ENCODE measurements around the gene SIL1. TPM values are rescaled to one million over a fixed set of nuclear protein-coding genes. Genes with fewer than 3 reads are reported as not detected.
A peak's percentile ranks its signal among the peaks of the same experiment; 100 is the strongest.

The SIL1 gene
- total and polyA plus RNA-seq, 2 donors (not counting 1 experiment from before 2014, with no cell fraction given) = 66.4 to 85.5 TPM

DNA sequence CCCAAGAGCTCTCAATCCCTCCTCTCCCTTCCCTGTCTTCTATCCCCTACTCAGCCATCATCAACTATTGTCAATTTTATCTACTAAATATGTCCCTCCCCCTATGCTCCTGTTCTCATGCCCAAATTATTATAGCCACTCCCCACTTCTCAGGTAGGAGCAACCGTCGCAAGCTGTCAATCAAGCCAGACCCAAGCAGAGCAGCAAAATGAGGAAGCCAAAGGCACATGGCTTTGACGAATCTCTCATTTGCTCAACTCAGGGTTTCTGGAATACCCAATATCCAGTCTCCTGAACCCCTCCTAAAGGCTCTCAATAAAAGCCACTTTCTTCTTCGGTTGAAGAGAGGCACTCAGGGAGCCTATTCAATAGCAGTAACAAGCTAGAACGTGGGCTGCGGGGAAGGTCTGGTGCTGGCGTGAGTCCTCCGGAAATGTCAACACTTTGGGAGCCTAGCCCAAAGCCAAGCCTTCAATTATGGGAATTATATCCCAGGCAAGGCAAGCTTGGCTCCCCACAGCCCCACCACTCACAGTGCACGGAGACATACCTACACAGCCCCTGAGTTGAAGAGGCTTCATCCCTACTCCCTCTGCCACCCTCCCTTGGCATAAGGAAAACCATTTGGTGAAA, 47.7 kb downstream of the SIL1 start:
- TF ChIP-seq, protein P1, sequence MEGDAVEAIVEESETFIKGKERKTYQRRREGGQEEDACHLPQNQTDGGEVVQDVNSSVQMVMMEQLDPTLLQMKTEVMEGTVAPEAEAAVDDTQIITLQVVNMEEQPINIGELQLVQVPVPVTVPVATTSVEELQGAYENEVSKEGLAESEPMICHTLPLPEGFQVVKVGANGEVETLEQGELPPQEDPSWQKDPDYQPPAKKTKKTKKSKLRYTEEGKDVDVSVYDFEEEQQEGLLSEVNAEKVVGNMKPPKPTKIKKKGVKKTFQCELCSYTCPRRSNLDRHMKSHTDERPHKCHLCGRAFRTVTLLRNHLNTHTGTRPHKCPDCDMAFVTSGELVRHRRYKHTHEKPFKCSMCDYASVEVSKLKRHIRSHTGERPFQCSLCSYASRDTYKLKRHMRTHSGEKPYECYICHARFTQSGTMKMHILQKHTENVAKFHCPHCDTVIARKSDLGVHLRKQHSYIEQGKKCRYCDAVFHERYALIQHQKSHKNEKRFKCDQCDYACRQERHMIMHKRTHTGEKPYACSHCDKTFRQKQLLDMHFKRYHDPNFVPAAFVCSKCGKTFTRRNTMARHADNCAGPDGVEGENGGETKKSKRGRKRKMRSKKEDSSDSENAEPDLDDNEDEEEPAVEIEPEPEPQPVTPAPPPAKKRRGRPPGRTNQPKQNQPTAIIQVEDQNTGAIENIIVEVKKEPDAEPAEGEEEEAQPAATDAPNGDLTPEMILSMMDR (conservative IDR thresholded peaks at IDR 0.05 in 1 of 2, IDR thresholded peaks at IDR 0.05 in 1 of 2; ENCODE audit: low read depth in 1 of 2, low read length in 2 of 2) = no peak
- no peak for TF ChIP-seq EZH2 (IDR thresholded peaks at IDR 0.05; ENCODE audit: low read length, missing control alignments)
- no peak overlapping the region for H3K27ac ChIP-seq (ENCODE audit: insufficient read depth, low read length)
- H3K9me3 ChIP-seq (ENCODE audit: control insufficient read depth, insufficient read depth, low read depth, low read length) = no peaks in the 10 kb centered on the region
- no peaks in the 10 kb centered on the region for H3K27me3 ChIP-seq (ENCODE audit: control insufficient read depth, insufficient read depth, low read length)
- no peaks in the 10 kb centered on the region for H3K79me2 ChIP-seq (ENCODE audit: control insufficient read depth, insufficient read depth, low read length)
- H4K20me1 ChIP-seq (ENCODE audit: control insufficient read depth, extremely low read depth, insufficient read depth, low read length) = no peaks in the 10 kb centered on the region
- H3K4me3 ChIP-seq (replicated peaks in 1 of 4; ENCODE audit: control extremely low read depth in 1 of 4, insufficient read depth in 1 of 4, low read depth in 3 of 4, low read length in 4 of 4) = no peak overlapping the region
- no peak overlapping the region for H3K4me2 ChIP-seq (ENCODE audit: extremely low read depth, insufficient read depth, low read length)
- DNase-seq (ENCODE audit: low read depth in 2 of 2) = no peak
- no peak overlapping the region for H3K9ac ChIP-seq (ENCODE audit: insufficient read depth, low read length)
- H2AFZ ChIP-seq (ENCODE audit: low read length) = no peak overlapping the region
- H3K36me3 ChIP-seq (ENCODE audit: control insufficient read depth, insufficient read depth, low read length) = no peaks in the 10 kb centered on the region
- H3K4me1 ChIP-seq (ENCODE audit: control insufficient read depth, extremely low read depth, insufficient read depth, low read length) = no peaks in the 10 kb centered on the region

DNA sequence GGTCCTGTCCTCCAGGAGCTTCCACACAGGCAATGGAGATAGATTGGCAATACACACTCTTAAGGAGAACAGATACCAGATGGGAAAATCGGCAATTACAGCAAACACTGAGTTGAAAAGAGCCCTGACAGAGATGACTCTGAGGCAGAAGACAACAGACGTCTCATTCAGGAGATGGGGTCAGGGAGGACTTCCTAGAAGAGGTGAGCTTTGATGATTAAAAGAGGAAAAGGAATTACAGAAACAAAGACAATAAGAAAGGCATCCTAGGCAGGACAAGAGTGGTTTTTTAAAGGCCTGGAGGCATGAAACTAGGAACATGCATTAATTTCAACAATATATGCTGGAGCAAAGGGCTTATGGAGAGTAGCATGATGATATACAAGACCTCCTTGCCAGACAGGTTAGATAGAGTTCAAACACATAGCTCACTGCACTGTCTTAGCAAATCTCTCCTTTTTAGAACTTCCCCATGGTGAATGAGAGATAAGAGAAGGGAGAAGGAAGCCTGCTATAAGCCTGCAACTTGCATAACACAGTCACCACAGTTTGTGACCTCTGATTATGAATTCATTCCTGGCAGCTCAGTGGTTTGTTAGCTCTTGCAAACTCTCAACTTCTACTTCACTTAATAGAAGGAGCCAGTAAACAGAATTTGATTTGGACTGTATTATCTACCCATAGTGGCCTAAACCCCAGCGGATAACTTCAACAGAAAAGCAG, 48.5 kb downstream of the SIL1 start:
- no peaks in the 10 kb centered on the region for H3K27me3 ChIP-seq (ENCODE audit: control insufficient read depth, insufficient read depth, low read length)
- peak; percentile 44 to 85 for DNase-seq (ENCODE audit: low read depth in 2 of 2)
- no peaks in the 10 kb centered on the region for H4K20me1 ChIP-seq (ENCODE audit: control insufficient read depth, extremely low read depth, insufficient read depth, low read length)
- no peaks in the 10 kb centered on the region for H3K36me3 ChIP-seq (ENCODE audit: control insufficient read depth, insufficient read depth, low read length)
- H3K79me2 ChIP-seq (ENCODE audit: control insufficient read depth, insufficient read depth, low read length) = no peaks in the 10 kb centered on the region
- no peak overlapping the region for H3K4me2 ChIP-seq (ENCODE audit: extremely low read depth, insufficient read depth, low read length)
- H3K9ac ChIP-seq (ENCODE audit: insufficient read depth, low read length) = no peak overlapping the region
- no peaks in the 10 kb centered on the region for H3K4me1 ChIP-seq (ENCODE audit: control insufficient read depth, extremely low read depth, insufficient read depth, low read length)
- no peak overlapping the region for H3K27ac ChIP-seq (ENCODE audit: insufficient read depth, low read length)
- no peaks in the 10 kb centered on the region for H3K9me3 ChIP-seq (ENCODE audit: control insufficient read depth, insufficient read depth, low read depth, low read length)
- no peak for TF ChIP-seq EZH2 (IDR thresholded peaks at IDR 0.05; ENCODE audit: low read length, missing control alignments)
- TF ChIP-seq, protein P1 (conservative IDR thresholded peaks at IDR 0.05 in 1 of 2, IDR thresholded peaks at IDR 0.05 in 1 of 2; ENCODE audit: low read depth in 1 of 2, low read length in 2 of 2) = no peak
- H3K4me3 ChIP-seq (replicated peaks in 1 of 4; ENCODE audit: control extremely low read depth in 1 of 4, insufficient read depth in 1 of 4, low read depth in 3 of 4, low read length in 4 of 4) = no peak overlapping the region
- H2AFZ ChIP-seq (ENCODE audit: low read length) = no peak overlapping the region

DNA sequence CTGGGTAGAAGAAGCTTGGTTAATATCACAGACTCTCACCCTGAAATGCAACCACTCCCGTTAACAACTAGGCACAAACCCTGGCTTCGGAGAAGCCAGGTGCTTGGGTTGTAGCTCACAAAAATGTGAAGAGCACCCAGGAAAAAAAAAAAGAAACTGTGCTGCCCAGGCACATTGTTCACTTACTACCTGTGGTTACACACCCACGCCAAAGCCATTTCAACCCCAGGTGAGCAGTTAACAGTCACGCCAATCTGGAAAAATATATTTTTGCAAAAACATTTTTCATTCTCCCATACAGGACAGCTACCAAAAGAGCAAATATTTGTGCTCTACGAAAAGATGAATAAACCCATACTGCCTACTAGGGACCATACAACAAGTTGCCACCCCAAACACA, 49.2 kb downstream of the SIL1 start:
- no peak for TF ChIP-seq EZH2 (IDR thresholded peaks at IDR 0.05; ENCODE audit: low read length, missing control alignments)
- TF ChIP-seq, protein P1 (conservative IDR thresholded peaks at IDR 0.05 in 1 of 2, IDR thresholded peaks at IDR 0.05 in 1 of 2; ENCODE audit: low read depth in 1 of 2, low read length in 2 of 2) = no peak
- no peak overlapping the region for H3K4me3 ChIP-seq (replicated peaks in 1 of 4; ENCODE audit: control extremely low read depth in 1 of 4, insufficient read depth in 1 of 4, low read depth in 3 of 4, low read length in 4 of 4)
- no peaks in the 10 kb centered on the region for H3K36me3 ChIP-seq (ENCODE audit: control insufficient read depth, insufficient read depth, low read length)
- H3K27ac ChIP-seq (ENCODE audit: insufficient read depth, low read length) = no peak overlapping the region
- H3K9me3 ChIP-seq (ENCODE audit: control insufficient read depth, insufficient read depth, low read depth, low read length) = no peaks in the 10 kb centered on the region
- H4K20me1 ChIP-seq (ENCODE audit: control insufficient read depth, extremely low read depth, insufficient read depth, low read length) = no peaks in the 10 kb centered on the region
- no peak overlapping the region for H2AFZ ChIP-seq (ENCODE audit: low read length)
- no peak overlapping the region for H3K9ac ChIP-seq (ENCODE audit: insufficient read depth, low read length)
- H3K4me1 ChIP-seq (ENCODE audit: control insufficient read depth, extremely low read depth, insufficient read depth, low read length) = no peaks in the 10 kb centered on the region
- DNase-seq (ENCODE audit: low read depth in 2 of 2) = no peak
- no peaks in the 10 kb centered on the region for H3K79me2 ChIP-seq (ENCODE audit: control insufficient read depth, insufficient read depth, low read length)
- H3K27me3 ChIP-seq (ENCODE audit: control insufficient read depth, insufficient read depth, low read length) = no peaks in the 10 kb centered on the region
- no peak overlapping the region for H3K4me2 ChIP-seq (ENCODE audit: extremely low read depth, insufficient read depth, low read length)

All from fibroblast of lung (primary cell).